HepG2 (cell line): Measurements from ENCODE around the gene PELO. TPM values are rescaled to one million over a fixed set of nuclear protein-coding genes. Genes with fewer than 3 reads are reported as not detected.

Experiments used
- HMGXB3 ChIP-seq: sonication (generic); formaldehyde crosslinking; IDR thresholded peaks from 2 replicates; pipeline ENCODE4 v1.4.0; 2020; ENCODE audit warnings: missing genetic modification reagents, borderline replicate concordance
- NFE2L2 ChIP-seq: fragments of 150-350 bp; IDR thresholded peaks from 2 replicates; pipeline ENCODE4 v1.6.1; 2014; ENCODE audit warnings: low read length
- SNRNP70 ChIP-seq: fragments of 200-400 bp; formaldehyde crosslinking; IDR thresholded peaks from 2 replicates; pipeline ENCODE4 v1.6.1; 2017; ENCODE audit warnings: mild to moderate bottlenecking, low read depth, low read length, moderate library complexity
- STAT5B ChIP-seq: sonication (generic); formaldehyde crosslinking; IDR thresholded peaks from 2 replicates; pipeline ENCODE4 v1.4.0; 2020; ENCODE audit warnings: missing genetic modification reagents
- ZHX2 ChIP-seq, 2 experiments: sonication (generic) in 1 of 2; formaldehyde crosslinking in 1 of 2; IDR thresholded peaks; 2 replicates each; pipeline versions ENCODE4 v1.6.1 to v1.9.0; 2014 to 2022; ENCODE audit warnings: antibody characterized with exemption in 1 of 2, borderline replicate concordance in 1 of 2, inconsistent platforms in 1 of 2, low read depth in 1 of 2, missing genetic modification reagents in 1 of 2
- ZNF275 ChIP-seq: sonication (generic); formaldehyde crosslinking; IDR thresholded peaks from 2 replicates; pipeline ENCODE4 v1.8.0; 2022; ENCODE audit warnings: missing genetic modification reagents, mild to moderate bottlenecking, inconsistent platforms, borderline replicate concordance
- ZNF549 ChIP-seq: sonication (generic); formaldehyde crosslinking; IDR thresholded peaks from 2 replicates; pipeline ENCODE4 v1.5.0; 2020; ENCODE audit warnings: missing genetic modification reagents
- ZNF788 ChIP-seq: sonication (generic); formaldehyde crosslinking; IDR thresholded peaks from 2 replicates; pipeline ENCODE4 v1.5.0; 2020; ENCODE audit warnings: mild to moderate bottlenecking, missing genetic modification reagents, borderline replicate concordance
- polyA plus RNA-seq, 8 experiments: library from polyadenylated mRNA; depleted of rRNA in 3 of 8; stranded (reverse) in 7 of 8; unstranded in 1 of 8; fragments of >200 nt; fragmentation: Illumina TruSeq in 4 of 8; extraction: Trizol in 4 of 8; gene quantifications; 2 replicates each; pipeline versions ENCODE4 v1.2.1 to v1.2.3, GENCODE V29; 2011 to 2016; ENCODE audit warnings: low read depth in 4 of 8, missing spikeins in 1 of 8, mixed read lengths in 1 of 8; ENCODE audit not compliant: insufficient read depth in 1 of 8
- total RNA-seq, 5 experiments: library from RNA; depleted of rRNA; stranded (reverse); fragments of >200 nt; fragmentation: Illumina TruSeq; extraction: Trizol; gene quantifications; 2 replicates each; pipeline ENCODE4 v1.2.3, GENCODE V29; 2016; ENCODE audit warnings: low read depth in 1 of 5

Gene PELO
- total and polyA plus RNA-seq, 2 of the 13 experiments (the other 11 are each of a cell fraction or from before 2014, with no cell fraction given) = 19.0 to 23.9 TPM

DNA sequence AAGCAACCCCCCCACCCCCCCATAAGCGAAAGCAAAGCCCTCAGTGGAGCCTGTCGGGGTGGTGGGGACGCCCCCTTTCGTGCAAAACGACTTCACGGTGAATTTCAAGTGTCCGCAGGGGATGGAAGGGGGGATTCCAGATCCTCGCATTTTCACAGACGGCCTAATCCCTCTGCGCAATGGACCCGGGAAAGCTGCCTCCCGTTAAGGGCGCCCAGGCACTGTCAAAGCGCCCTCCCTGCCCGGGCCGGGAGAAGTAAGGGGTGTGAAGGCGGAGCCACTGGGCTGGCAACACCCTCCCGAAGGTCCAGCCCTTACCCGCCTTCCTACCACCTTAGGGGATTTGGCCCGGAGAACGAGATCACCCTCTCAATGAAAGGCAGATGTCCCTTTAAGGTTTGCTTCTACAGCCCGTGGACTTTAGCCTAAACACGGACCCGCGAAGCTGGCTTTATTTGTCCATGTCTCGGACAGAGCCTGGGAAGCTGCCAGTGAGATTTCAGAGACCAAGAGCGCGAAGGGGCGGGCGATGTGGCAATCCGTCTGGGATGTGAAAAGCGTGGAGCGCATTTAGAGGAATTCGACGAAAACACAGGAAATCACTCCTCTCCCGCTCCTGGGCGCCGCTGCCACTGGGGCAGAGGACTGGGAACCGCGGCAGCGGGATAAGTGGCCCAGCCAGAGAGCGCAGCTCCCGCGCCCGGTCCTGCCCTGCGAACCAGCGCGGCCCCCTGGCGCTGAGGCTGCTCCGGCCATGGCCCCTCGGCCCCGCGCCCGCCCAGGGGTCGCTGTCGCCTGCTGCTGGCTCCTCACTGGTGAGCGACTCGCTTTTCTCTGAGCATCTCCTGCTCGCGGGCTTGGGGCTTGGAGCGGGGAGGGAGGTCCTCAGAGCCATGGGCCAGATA is at the start of gene PELO, which contains the start of gene ITGA1 (continued):
- TF ChIP-seq ZHX2 (IDR thresholded peaks at IDR 0.05; ENCODE audit: low read depth) (no peak; the same call in 1 of the 2 replicates), ZHX2 (CRISPR knock-in tag; IDR thresholded peaks at IDR 0.05; ENCODE audit: borderline replicate concordance) (no peak), ZNF788 (CRISPR knock-in tag) (peak; percentile 80; the same call in 1 of the 2 replicates), ZNF275 (peak; percentile 53; the same call in 1 of the 2 replicates), SNRNP70 (no peak), NFE2L2 (no peak), ZNF549 (CRISPR knock-in tag) (no peak), STAT5B (CRISPR knock-in tag) (no peak), HMGXB3 (CRISPR knock-in tag) (no peak)
